ENCODE results near the gene BCL11B.

BCL11B gene

DNA sequence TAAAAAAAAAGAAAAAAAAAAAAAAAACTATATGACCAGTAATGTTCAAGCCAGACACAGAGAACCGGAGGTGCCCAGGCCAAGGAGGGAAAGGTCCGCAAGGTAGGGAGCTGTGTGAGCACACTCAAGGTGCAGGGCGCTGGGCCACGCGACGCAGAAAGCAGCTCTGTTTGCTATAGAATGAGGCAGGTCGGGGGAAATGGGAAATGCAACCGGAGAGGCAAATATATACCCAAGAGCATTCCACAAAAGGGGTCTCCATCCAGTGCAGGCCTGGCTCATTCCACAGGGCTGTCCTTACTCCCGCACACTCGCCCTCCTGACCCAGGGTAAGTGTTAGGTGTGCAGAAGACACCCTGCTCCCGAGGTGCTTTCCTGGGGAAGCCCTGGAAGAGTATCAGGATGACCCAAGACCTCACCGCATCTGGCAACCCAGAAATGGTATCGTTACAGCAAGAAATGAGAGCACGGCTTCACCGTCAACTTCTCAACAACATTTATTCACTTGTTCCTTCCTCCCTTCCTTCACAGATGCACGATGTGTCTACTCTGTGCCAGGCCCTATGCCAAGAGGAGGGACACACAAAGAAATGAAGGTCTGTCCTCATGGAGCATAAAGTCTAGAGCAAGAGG lies 86.4 kb downstream of the BCL11B start:
- no peaks in the 10 kb centered on the region for H3K36me3 ChIP-seq (ENCODE audit: insufficient read depth, low read length)
- no peak overlapping the region for H2AFZ ChIP-seq (ENCODE audit: low read length)
- TF ChIP-seq, protein P1, sequence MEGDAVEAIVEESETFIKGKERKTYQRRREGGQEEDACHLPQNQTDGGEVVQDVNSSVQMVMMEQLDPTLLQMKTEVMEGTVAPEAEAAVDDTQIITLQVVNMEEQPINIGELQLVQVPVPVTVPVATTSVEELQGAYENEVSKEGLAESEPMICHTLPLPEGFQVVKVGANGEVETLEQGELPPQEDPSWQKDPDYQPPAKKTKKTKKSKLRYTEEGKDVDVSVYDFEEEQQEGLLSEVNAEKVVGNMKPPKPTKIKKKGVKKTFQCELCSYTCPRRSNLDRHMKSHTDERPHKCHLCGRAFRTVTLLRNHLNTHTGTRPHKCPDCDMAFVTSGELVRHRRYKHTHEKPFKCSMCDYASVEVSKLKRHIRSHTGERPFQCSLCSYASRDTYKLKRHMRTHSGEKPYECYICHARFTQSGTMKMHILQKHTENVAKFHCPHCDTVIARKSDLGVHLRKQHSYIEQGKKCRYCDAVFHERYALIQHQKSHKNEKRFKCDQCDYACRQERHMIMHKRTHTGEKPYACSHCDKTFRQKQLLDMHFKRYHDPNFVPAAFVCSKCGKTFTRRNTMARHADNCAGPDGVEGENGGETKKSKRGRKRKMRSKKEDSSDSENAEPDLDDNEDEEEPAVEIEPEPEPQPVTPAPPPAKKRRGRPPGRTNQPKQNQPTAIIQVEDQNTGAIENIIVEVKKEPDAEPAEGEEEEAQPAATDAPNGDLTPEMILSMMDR (IDR thresholded peaks at IDR 0.05; ENCODE audit: low read length) = no peak
- no peak for TF ChIP-seq EZH2 (IDR thresholded peaks at IDR 0.05; ENCODE audit: borderline replicate concordance, low read length)
- no peaks in the 10 kb centered on the region for H4K20me1 ChIP-seq (ENCODE audit: insufficient read depth, low read length)
- H3K4me3 ChIP-seq (ENCODE audit: low read depth, low read length, poor library complexity, severe bottlenecking) = no peak overlapping the region
- no peak overlapping the region for H3K4me2 ChIP-seq (ENCODE audit: low read length)
- H3K9ac ChIP-seq (ENCODE audit: low read length) = no peak overlapping the region
- H3K27ac ChIP-seq (ENCODE audit: low read depth, low read length, poor library complexity, severe bottlenecking) = no peak overlapping the region
- H3K27me3 ChIP-seq (ENCODE audit: insufficient read depth, low read length) = 0 out of 2 replicates have a peak, but pooled peaks cover 7% of the 10 kb centered on the region
- H3F3A ChIP-seq (ENCODE audit: insufficient read depth, low read length) = no peaks in the 10 kb centered on the region
- H3K4me1 ChIP-seq (ENCODE audit: insufficient read depth, low read length, severe bottlenecking) = no peaks in the 10 kb centered on the region
- H3K9me2 ChIP-seq (ENCODE audit: low read depth, low read length) = no peaks in the 10 kb centered on the region
- H3K9me3 ChIP-seq (ENCODE audit: low read length) = no peaks in the 10 kb centered on the region
- no peaks in the 10 kb centered on the region for H3K79me2 ChIP-seq (ENCODE audit: insufficient read depth, low read length)

DNA sequence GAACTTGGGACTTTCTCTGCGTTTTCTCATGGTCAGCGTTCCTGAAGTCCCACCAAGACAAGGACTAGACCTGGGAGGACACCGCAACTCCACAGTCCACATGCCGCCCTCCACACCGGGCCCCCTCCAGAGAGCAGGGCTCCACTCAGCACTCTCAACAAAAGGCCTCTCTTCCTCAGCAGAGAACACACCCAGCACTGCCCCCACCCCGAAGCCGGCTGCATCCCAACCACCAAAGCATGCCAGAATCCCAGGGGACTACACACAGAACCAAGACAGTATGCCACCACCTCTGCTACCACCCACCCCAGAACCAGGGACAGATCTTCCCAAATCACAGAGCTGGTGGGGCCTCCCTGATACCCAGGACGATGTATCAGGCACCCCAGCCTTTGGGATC lies 88.3 kb downstream of the BCL11B start:
- H4K20me1 ChIP-seq (ENCODE audit: insufficient read depth, low read length) = no peaks in the 10 kb centered on the region
- H3K36me3 ChIP-seq (ENCODE audit: insufficient read depth, low read length) = no peaks in the 10 kb centered on the region
- no peaks in the 10 kb centered on the region for H3K9me3 ChIP-seq (ENCODE audit: low read length)
- no peak overlapping the region for H3K4me3 ChIP-seq (ENCODE audit: low read depth, low read length, poor library complexity, severe bottlenecking)
- no peak overlapping the region for H2AFZ ChIP-seq (ENCODE audit: low read length)
- H3K27me3 ChIP-seq (ENCODE audit: insufficient read depth, low read length) = 0 out of 2 replicates have a peak, but pooled peaks cover 7% of the 10 kb centered on the region
- H3K9me2 ChIP-seq (ENCODE audit: low read depth, low read length) = no peaks in the 10 kb centered on the region
- no peak overlapping the region for H3K9ac ChIP-seq (ENCODE audit: low read length)
- H3K27ac ChIP-seq (ENCODE audit: low read depth, low read length, poor library complexity, severe bottlenecking) = no peak overlapping the region
- H3K4me1 ChIP-seq (ENCODE audit: insufficient read depth, low read length, severe bottlenecking) = no peaks in the 10 kb centered on the region
- TF ChIP-seq, protein P1 (IDR thresholded peaks at IDR 0.05; ENCODE audit: low read length) = no peak
- no peak for TF ChIP-seq EZH2 (IDR thresholded peaks at IDR 0.05; ENCODE audit: borderline replicate concordance, low read length)
- no peaks in the 10 kb centered on the region for H3K79me2 ChIP-seq (ENCODE audit: insufficient read depth, low read length)
- no peak overlapping the region for H3K4me2 ChIP-seq (ENCODE audit: low read length)
- H3F3A ChIP-seq (ENCODE audit: insufficient read depth, low read length) = no peaks in the 10 kb centered on the region

DNA sequence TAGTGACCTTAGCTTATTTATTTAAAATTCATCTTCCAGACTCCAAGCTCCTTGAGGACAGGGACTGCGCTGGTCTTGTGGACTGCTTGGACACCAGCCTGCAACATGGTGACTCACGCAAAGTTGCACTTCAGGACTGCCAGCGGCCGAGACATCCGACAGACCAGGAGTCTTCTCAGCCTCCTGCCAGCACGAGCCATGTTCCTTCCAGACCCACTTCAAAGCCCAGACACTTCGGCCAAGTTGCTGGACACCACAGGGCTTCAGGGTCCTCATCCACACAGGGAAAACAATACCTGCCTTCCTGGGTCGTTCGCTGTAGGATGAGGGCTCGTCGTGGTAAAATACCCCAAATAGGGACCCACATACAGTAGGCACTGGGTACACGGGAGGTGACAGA lies 88.7 kb downstream of the BCL11B start:
- no peaks in the 10 kb centered on the region for H3F3A ChIP-seq (ENCODE audit: insufficient read depth, low read length)
- TF ChIP-seq, protein P1 (IDR thresholded peaks at IDR 0.05; ENCODE audit: low read length) = no peak
- TF ChIP-seq EZH2 (IDR thresholded peaks at IDR 0.05; ENCODE audit: borderline replicate concordance, low read length) = no peak
- H4K20me1 ChIP-seq (ENCODE audit: insufficient read depth, low read length) = no peaks in the 10 kb centered on the region
- no peak overlapping the region for H3K9ac ChIP-seq (ENCODE audit: low read length)
- no peaks in the 10 kb centered on the region for H3K9me2 ChIP-seq (ENCODE audit: low read depth, low read length)
- no peaks in the 10 kb centered on the region for H3K9me3 ChIP-seq (ENCODE audit: low read length)
- H3K4me1 ChIP-seq (ENCODE audit: insufficient read depth, low read length, severe bottlenecking) = no peaks in the 10 kb centered on the region
- no peak overlapping the region for H2AFZ ChIP-seq (ENCODE audit: low read length)
- no peak overlapping the region for H3K4me3 ChIP-seq (ENCODE audit: low read depth, low read length, poor library complexity, severe bottlenecking)
- H3K27ac ChIP-seq (ENCODE audit: low read depth, low read length, poor library complexity, severe bottlenecking) = no peak overlapping the region
- no peak overlapping the region for H3K4me2 ChIP-seq (ENCODE audit: low read length)
- H3K79me2 ChIP-seq (ENCODE audit: insufficient read depth, low read length) = no peaks in the 10 kb centered on the region
- H3K36me3 ChIP-seq (ENCODE audit: insufficient read depth, low read length) = no peaks in the 10 kb centered on the region
- H3K27me3 ChIP-seq (ENCODE audit: insufficient read depth, low read length) = 0 out of 2 replicates have a peak, but pooled peaks cover 7% of the 10 kb centered on the region
